Tibial nerve (tissue), 4 donors: Measurements from ENCODE around the gene SFT2D2. TPM values are rescaled to one million over a fixed set of nuclear protein-coding genes. Genes with fewer than 3 reads are reported as not detected.

Experiments used
- DNase-seq, 2 donors: peaks; one replicate each; pipeline ENCODE4 v3.0.0-alpha.2; 2019; ENCODE audit warnings: low spot score in 2 of 2
- H3K27ac ChIP-seq, 4 donors: fragments of 200-600 bp; sonication (generic) in 3 of 4; one replicate each; pipeline ENCODE4 v1.5.1; 2017 to 2019; ENCODE audit warnings: mild to moderate bottlenecking in 1 of 4
- H3K27me3 ChIP-seq, 2 donors: fragments of 200-600 bp; sonication (generic) in 1 of 2; one replicate each; pipeline versions ENCODE4 v1.5.1 to v1.6.0; 2017 to 2019
- H3K36me3 ChIP-seq, 3 donors: fragments of 200-600 bp; sonication (generic); one replicate each; pipeline ENCODE4 v1.5.1; 2018 to 2019
- H3K4me1 ChIP-seq, 4 donors: fragments of 200-600 bp; sonication (generic) in 3 of 4; one replicate each; pipeline ENCODE4 v1.5.1; 2017 to 2019
- H3K4me3 ChIP-seq, 4 donors: fragments of 200-600 bp; sonication (generic) in 3 of 4; one replicate each; pipeline ENCODE4 v1.5.1; 2017 to 2019; ENCODE audit warnings: mild to moderate bottlenecking in 1 of 4, moderate library complexity in 1 of 4
- H3K9me3 ChIP-seq, 4 donors: fragments of 200-600 bp; sonication (generic) in 3 of 4; one replicate each; pipeline ENCODE4 v1.5.1; 2017 to 2019
- EP300 ChIP-seq, 2 donors: sonication (generic); formaldehyde crosslinking; IDR thresholded peaks; one replicate each; pipeline ENCODE4 v1.6.1; 2017; ENCODE audit warnings: antibody characterized with exemption in 2 of 2, mild to moderate bottlenecking in 1 of 2
- POLR2A ChIP-seq, 2 donors: fragments of 450-650 bp; IDR thresholded peaks; one replicate each; pipeline ENCODE4 v1.6.1; 2017; ENCODE audit warnings: antibody characterized with exemption in 2 of 2, mild to moderate bottlenecking in 2 of 2, moderate library complexity in 2 of 2
- WGBS, 2 donors: methylation state at CpG; one replicate each; pipeline ENCODE4 v1.1.5; 2018; 5-methylcytosine and 5-hydroxymethylcytosine counted together
- total RNA-seq, 4 donors: library from RNA; depleted of rRNA; stranded (reverse); fragments of >200 nt; gene quantifications; one replicate each; pipeline ENCODE4 v1.1.0, GENCODE V29; 2016
- TF ChIP-seq, protein P1 (sequence below), 5 experiments: fragments of 200-600 bp in 3 of 5; fragments of 450-650 bp in 2 of 5; sonication (generic) in 3 of 5; IDR thresholded peaks; one replicate each; pipeline ENCODE4 v1.5.1; 2016 to 2019; ENCODE audit warnings: antibody characterized with exemption in 5 of 5, mild to moderate bottlenecking in 3 of 5, moderate library complexity in 2 of 5

Gene SFT2D2
- total RNA-seq, 4 donors from 2014 or later = 34.5 to 43.8 (median 42.2) TPM

DNA sequence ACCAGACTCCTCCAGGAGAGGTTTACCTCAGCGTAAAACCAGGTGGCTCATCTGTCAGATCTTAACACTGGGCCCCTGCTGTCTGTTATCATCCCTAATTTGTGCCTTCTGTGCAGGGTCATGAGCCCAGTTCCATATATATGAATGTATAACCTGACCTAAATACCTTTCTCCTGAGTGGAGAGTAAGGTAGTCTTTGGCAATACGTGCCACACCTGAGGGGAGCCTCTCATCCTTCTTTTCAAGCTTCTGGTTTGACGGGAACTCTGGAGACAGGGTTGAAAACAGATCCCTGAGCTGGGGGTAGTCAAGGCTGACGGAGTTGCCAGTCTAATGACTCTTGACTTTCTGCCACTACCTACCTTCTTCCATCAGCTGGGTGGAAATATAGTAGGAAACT is 4.1 kb downstream of the SFT2D2 start:
- no peaks in the 10 kb centered on the region for H3K9me3 ChIP-seq
- H3K27ac ChIP-seq = peak overlapping the region in 1 of 4 donors; percentile 95
- H3K36me3 ChIP-seq = peaks cover 0 to 49% (median 8%) of the 10 kb centered on the region in 3 donors
- 97 to 100% methylated on average over 4 of the region's 4 CpGs for WGBS, 2 donors
- DNase-seq = no peak
- no peaks in the 10 kb centered on the region for H3K27me3 ChIP-seq
- peaks cover 0 to 54% (median 28%) of the 10 kb centered on the region in 4 donors for H3K4me1 ChIP-seq
- TF ChIP-seq EP300 (IDR thresholded peaks at IDR 0.05) (no peak), POLR2A (IDR thresholded peaks at IDR 0.05) (no peak)
- TF ChIP-seq, protein P1, sequence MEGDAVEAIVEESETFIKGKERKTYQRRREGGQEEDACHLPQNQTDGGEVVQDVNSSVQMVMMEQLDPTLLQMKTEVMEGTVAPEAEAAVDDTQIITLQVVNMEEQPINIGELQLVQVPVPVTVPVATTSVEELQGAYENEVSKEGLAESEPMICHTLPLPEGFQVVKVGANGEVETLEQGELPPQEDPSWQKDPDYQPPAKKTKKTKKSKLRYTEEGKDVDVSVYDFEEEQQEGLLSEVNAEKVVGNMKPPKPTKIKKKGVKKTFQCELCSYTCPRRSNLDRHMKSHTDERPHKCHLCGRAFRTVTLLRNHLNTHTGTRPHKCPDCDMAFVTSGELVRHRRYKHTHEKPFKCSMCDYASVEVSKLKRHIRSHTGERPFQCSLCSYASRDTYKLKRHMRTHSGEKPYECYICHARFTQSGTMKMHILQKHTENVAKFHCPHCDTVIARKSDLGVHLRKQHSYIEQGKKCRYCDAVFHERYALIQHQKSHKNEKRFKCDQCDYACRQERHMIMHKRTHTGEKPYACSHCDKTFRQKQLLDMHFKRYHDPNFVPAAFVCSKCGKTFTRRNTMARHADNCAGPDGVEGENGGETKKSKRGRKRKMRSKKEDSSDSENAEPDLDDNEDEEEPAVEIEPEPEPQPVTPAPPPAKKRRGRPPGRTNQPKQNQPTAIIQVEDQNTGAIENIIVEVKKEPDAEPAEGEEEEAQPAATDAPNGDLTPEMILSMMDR (IDR thresholded peaks at IDR 0.05) = no peak
- no peak overlapping the region for H3K4me3 ChIP-seq

DNA sequence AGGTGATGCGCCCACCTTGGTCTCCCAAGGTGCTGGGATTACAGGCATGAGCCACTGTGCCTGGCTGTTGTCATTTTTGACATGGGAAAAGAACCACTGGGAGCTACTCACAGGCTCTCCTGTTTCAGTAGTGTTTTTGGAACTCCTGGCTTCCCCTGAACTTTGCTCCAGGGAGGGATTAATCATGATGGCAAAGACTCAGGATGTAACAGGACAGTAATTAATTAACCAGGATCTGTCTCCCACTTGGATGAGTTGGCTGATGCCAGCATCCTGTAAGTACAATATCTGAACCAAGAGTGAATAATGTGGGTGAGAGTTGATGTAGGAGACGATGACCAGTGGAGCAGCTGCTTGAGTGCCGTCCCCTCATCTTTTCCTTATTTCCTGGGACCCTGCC is 4.9 kb downstream of the SFT2D2 start:
- Histone ChIP-seq H3K27ac (no peak overlapping the region), H3K9me3 (no peaks in the 10 kb centered on the region), H3K36me3 (peaks cover 0 to 55% (median 8%) of the 10 kb centered on the region in 3 donors), H3K4me3 (no peak overlapping the region), H3K27me3 (no peaks in the 10 kb centered on the region), H3K4me1 (peaks cover 0 to 59% (median 35%) of the 10 kb centered on the region in 4 donors)
- 95 to 100% methylated on average over 3 of the region's 3 CpGs for WGBS, 2 donors
- DNase-seq = no peak
- TF ChIP-seq, protein P1 (IDR thresholded peaks at IDR 0.05) = no peak
- TF ChIP-seq EP300 (IDR thresholded peaks at IDR 0.05) (no peak), POLR2A (IDR thresholded peaks at IDR 0.05) (no peak)

DNA sequence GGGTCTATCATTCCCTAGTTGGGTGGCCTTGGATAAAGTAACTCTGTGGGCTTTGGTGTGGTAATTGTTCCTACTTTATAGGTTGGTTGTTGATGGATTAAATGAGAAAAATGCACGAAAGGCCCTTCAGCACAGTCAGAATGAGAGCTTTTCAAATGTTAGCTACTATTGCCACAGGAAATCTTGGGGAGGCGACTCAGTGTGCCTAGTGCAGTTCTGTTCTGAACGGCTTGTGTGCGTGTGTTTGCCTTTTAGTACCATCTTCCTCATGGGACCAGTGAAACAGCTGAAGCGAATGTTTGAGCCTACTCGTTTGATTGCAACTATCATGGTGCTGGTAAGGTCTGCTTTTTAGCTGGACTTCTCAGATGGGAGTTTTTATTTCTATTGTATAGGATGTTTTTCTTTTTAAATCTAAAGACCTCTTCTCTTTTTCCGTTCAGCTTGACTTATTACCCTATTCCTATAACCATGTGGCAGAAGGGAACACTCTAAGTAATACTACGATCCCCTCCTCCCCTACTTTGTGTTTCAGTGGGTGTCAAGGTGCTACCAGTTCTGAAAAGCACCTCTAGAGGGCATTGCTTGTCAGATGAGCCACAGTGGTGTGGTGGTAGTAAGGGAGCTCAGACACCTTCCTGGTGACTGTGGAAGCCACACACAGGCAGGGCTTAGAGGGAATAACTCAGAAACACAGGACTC is 9.2 kb downstream of the SFT2D2 start:
- TF ChIP-seq EP300 (IDR thresholded peaks at IDR 0.05) = no peak
- TF ChIP-seq, protein P1 (IDR thresholded peaks at IDR 0.05) = peak in 4 of 5 experiments; percentile 30 to 47 (median 32)
- no peak for TF ChIP-seq POLR2A (IDR thresholded peaks at IDR 0.05)
- DNase-seq = no peak
- H3K27ac ChIP-seq = peak overlapping the region in 3 of 4 donors; percentile 1 to 79 (median 72)
- H3K4me3 ChIP-seq = no peak overlapping the region
- peaks cover 0 to 87% (median 8%) of the 10 kb centered on the region in 3 donors for H3K36me3 ChIP-seq
- no peaks in the 10 kb centered on the region for H3K27me3 ChIP-seq
- no peaks in the 10 kb centered on the region for H3K9me3 ChIP-seq
- WGBS, 2 donors = 90 to 92% methylated on average over 8 of the region's 8 CpGs
- H3K4me1 ChIP-seq = peaks cover 0 to 41% (median 8%) of the 10 kb centered on the region in 4 donors

DNA sequence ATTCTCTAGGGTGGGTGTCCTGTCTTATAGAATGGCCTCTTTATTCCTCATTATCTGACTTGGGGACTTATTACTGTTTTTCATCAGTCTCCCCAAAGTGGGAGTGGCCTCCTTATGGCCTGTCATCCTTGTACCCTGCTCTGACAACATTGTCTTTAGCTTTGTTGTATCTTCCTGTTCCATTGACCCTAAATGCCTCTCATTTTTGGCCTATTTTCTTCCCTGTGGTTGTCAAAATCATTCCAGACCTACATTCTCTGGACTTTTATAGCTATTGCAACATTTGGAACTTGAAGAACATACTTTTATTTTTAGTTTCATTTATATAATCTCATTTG is 9.7 kb downstream of the SFT2D2 start:
- peak overlapping the region in 3 of 4 donors; percentile 1 to 79 (median 72) for H3K27ac ChIP-seq
- H3K9me3 ChIP-seq = no peaks in the 10 kb centered on the region
- no peak overlapping the region for H3K4me3 ChIP-seq
- no peak for DNase-seq
- no peaks in the 10 kb centered on the region for H3K27me3 ChIP-seq
- H3K4me1 ChIP-seq = peaks cover 0 to 36% (median 8%) of the 10 kb centered on the region in 4 donors
- TF ChIP-seq POLR2A (IDR thresholded peaks at IDR 0.05) = no peak
- TF ChIP-seq, protein P1 (IDR thresholded peaks at IDR 0.05) = peak in 1 of 5 experiments; percentile 3
- H3K36me3 ChIP-seq = peaks cover 2 to 88% (median 8%) of the 10 kb centered on the region in 3 donors

DNA sequence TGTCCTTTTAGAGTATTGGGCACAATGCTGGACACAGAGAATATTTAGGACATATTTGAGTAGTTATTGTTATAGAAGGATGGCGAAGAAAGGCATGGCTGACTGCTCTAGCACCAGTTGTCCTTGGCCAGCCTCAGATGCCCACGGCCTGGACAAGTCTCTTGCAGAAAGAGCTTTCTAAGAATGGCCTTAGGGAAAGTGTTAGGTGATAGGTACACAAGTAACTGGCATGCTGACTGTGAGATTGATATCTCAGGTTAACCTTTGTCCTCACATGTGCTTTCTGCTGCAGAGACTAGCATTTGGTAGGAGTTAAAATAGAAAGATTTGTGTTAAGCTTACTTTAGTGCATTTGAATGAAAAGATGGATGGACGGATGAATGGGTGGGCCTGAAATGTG is 10.1 kb downstream of the SFT2D2 start:
- Histone ChIP-seq H3K4me3 (no peak overlapping the region), H3K36me3 (peaks cover 2 to 88% (median 8%) of the 10 kb centered on the region in 3 donors), H3K9me3 (no peaks in the 10 kb centered on the region), H3K27ac (peak overlapping the region in 2 of 4 donors; percentile 72 to 79), H3K27me3 (no peaks in the 10 kb centered on the region), H3K4me1 (peaks cover 0 to 32% (median 8%) of the 10 kb centered on the region in 4 donors)
- whole genome bisulfite sequencing, 2 donors = 84 to 88% methylated on average over 3 of the region's 3 CpGs
- DNase-seq = no peak
- TF ChIP-seq, protein P1 (IDR thresholded peaks at IDR 0.05) = no peak
- TF ChIP-seq POLR2A (IDR thresholded peaks at IDR 0.05) (no peak), EP300 (IDR thresholded peaks at IDR 0.05) (no peak)
